Adrenal gland (tissue), 5 donors: ENCODE results near the gene RFC1.

Experiments
- POLR2A ChIP-seq, 2 donors: fragments of 450-650 bp; IDR thresholded peaks; one replicate each; pipeline ENCODE4 v1.6.1; 2017; ENCODE audit warnings: antibody characterized with exemption in 2 of 2, mild to moderate bottlenecking in 2 of 2, moderate library complexity in 1 of 2
- TF ChIP-seq, protein P1 (sequence below), 6 experiments: fragments of 450-650 bp in 4 of 6; fragments of 200-600 bp in 2 of 6; sonication (generic) in 1 of 6; IDR thresholded peaks; 1 replicate in 5 of 6; 2 replicates in 1 of 6; pipeline versions ENCODE4 v1.5.1 to v1.8.0; 2016 to 2021; ENCODE audit warnings: antibody characterized with exemption in 6 of 6, mild to moderate bottlenecking in 2 of 6, moderate library complexity in 1 of 6
- donor health status: DM: no; HTN: no; CAD: no.

DNA sequence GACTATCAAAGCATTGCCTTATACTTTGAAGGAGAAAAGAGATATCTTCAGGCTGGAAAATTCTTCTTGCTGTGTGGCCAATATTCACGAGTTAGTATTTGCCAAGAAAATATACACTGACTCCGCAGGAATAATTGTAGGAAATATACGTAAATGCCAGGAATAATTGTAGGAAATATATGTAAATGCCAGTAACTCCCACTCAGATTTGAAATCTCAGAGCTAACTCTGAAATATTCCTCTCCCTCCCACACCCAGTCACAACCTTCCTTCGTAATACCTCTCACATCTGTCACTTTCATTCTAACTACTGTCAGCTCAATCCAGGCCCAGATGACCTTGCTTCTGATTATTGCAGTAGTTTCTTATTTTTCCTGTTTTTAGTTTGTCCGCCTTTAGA lies 110.3 kb downstream of the RFC1 start:
- TF ChIP-seq POLR2A (IDR thresholded peaks at IDR 0.05), result no peak
- TF ChIP-seq, protein P1, sequence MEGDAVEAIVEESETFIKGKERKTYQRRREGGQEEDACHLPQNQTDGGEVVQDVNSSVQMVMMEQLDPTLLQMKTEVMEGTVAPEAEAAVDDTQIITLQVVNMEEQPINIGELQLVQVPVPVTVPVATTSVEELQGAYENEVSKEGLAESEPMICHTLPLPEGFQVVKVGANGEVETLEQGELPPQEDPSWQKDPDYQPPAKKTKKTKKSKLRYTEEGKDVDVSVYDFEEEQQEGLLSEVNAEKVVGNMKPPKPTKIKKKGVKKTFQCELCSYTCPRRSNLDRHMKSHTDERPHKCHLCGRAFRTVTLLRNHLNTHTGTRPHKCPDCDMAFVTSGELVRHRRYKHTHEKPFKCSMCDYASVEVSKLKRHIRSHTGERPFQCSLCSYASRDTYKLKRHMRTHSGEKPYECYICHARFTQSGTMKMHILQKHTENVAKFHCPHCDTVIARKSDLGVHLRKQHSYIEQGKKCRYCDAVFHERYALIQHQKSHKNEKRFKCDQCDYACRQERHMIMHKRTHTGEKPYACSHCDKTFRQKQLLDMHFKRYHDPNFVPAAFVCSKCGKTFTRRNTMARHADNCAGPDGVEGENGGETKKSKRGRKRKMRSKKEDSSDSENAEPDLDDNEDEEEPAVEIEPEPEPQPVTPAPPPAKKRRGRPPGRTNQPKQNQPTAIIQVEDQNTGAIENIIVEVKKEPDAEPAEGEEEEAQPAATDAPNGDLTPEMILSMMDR (IDR thresholded peaks at IDR 0.05), result no peak
